Bronchial epithelial cell (primary cell): ENCODE data around the gene RBBP8NL. TPM values are rescaled to one million over a fixed set of nuclear protein-coding genes. Genes with fewer than 3 reads are reported as not detected.

Source experiments
- DNase-seq: peaks from one replicate; pipeline ENCODE4 v3.0.0-alpha.2; 2010; ENCODE audit warnings: low read depth
- FAIRE-seq: peaks from 2 replicates; lab custom pipeline; 2011; peaks lifted over from hg19 to GRCh38; lab: Jason Lieb, UNC
- H3K27me3 ChIP-seq: 2 replicates; pipeline ENCODE4 v1.5.1; 2011; ENCODE audit warnings: low read length; ENCODE audit not compliant: control insufficient read depth, insufficient read depth
- H3K36me3 ChIP-seq: 2 replicates; pipeline ENCODE4 v1.5.1; 2011; ENCODE audit warnings: low read length; ENCODE audit not compliant: control insufficient read depth, insufficient read depth
- H3K4me3 ChIP-seq: 2 replicates; pipeline ENCODE4 v1.5.1; 2011; ENCODE audit warnings: mild to moderate bottlenecking, low read depth, low read length, control low read depth
- CTCF ChIP-seq: IDR thresholded peaks from 2 replicates; pipeline ENCODE4 v1.5.1; 2011; ENCODE audit warnings: mild to moderate bottlenecking, moderate library complexity, low read length, control low read depth, inconsistent platforms; ENCODE audit not compliant: insufficient read depth, severe bottlenecking
- total RNA-seq: library from RNA; depleted of rRNA; stranded (reverse); fragments of >200 nt; gene quantifications from 2 replicates; pipeline ENCODE4 v1.2.1, GENCODE V29; 2014

RBBP8NL gene
- total RNA-seq, 1 donor from 2014 or later = under 0.01 TPM

GRCh38 chr20:62361799-62362589, 65.3 kb downstream of the RBBP8NL start:
- Histone ChIP-seq H3K36me3 (peaks cover 30% of the 10 kb centered on the region), H3K27me3 (no peaks in the 10 kb centered on the region), H3K4me3 (no peak overlapping the region)
- FAIRE-seq (no peak), DNase-seq (no peak)
- no peak for TF ChIP-seq CTCF

- FAIRE-seq (no peak), DNase-seq (no peak)
- Histone ChIP-seq H3K27me3 (no peaks in the 10 kb centered on the region), H3K4me3 (no peak overlapping the region), H3K36me3 (peaks cover 30% of the 10 kb centered on the region)
- TF ChIP-seq CTCF = no peak
Observed at GRCh38 chr20:62360854-62361798, 66.2 kb downstream of the RBBP8NL start.

Other genes starting within 250 kb of the RBBP8NL start
- gene MTG2, start 244.5 kb downstream of the RBBP8NL start, total RNA-seq = 22.5 and 24.0 TPM in 2 replicates
- gene HRH3, start 207.3 kb downstream of the RBBP8NL start, total RNA-seq = not detected in 2 replicates
- gene OSBPL2, start 189.0 kb downstream of the RBBP8NL start, total RNA-seq = 49.8 and 70.4 TPM in 2 replicates
- 139 and 145 TPM in 2 replicates for gene ADRM1, start 124.5 kb downstream of the RBBP8NL start, total RNA-seq
- gene LAMA5, start 60.2 kb downstream of the RBBP8NL start, total RNA-seq = 61.6 and 99.5 TPM in 2 replicates
- gene RPS21, start 40.4 kb downstream of the RBBP8NL start, total RNA-seq = 1,471 and 1,737 TPM in 2 replicates
- 0.51 and 1.3 TPM in 2 replicates for gene CABLES2, start 20.3 kb downstream of the RBBP8NL start, total RNA-seq
- gene GATA5, start 48.5 kb upstream of the RBBP8NL start, total RNA-seq = not detected in 2 replicates
- 1.6 and 4.7 TPM in 2 replicates for gene SLCO4A1, start 215.0 kb upstream of the RBBP8NL start, total RNA-seq